Measurements from ENCODE around the gene LRRC59. TPM values are rescaled to one million over a fixed set of nuclear protein-coding genes. Genes with fewer than 3 reads are reported as not detected.
A peak's percentile ranks its signal among the peaks of the same experiment; 100 is the strongest.

Gene LRRC59
- total RNA-seq, 1 donor from 2014 or later: 185 TPM

GRCh38 chr17:50396261-50397110 lies 837 bp downstream of the LRRC59 start:
- Mint-ChIP-seq H3K27me3 (ENCODE audit: low read depth, unreplicated experiment) (no peaks in the 10 kb centered on the region), H3K9me3 (ENCODE audit: unreplicated experiment) (no peaks in the 10 kb centered on the region), H3K4me3 (ENCODE audit: unreplicated experiment) (peak overlapping the region; percentile 99), H3K27ac (ENCODE audit: unreplicated experiment) (peak overlapping the region; percentile 92), H3K4me1 (ENCODE audit: low read depth, unreplicated experiment) (peaks cover 10% of the 10 kb centered on the region), H3K36me3 (ENCODE audit: low read depth, unreplicated experiment) (peaks cover 12% of the 10 kb centered on the region)
- H3K36me3 ChIP-seq (ENCODE audit: insufficient read depth, low read length): peaks cover 33% of the 10 kb centered on the region
- DNase-seq (ENCODE audit: low read depth) (peak; percentile 56), FAIRE-seq (no peak)
- H3K4me2 ChIP-seq (ENCODE audit: low read length): peak overlapping the region; percentile 98
- H4K20me1 ChIP-seq (ENCODE audit: insufficient read depth, low read length): peaks cover 55% of the 10 kb centered on the region
- peaks cover 59% of the 10 kb centered on the region for H3K79me2 ChIP-seq (ENCODE audit: insufficient read depth, low read length)
- H3K9me3 ChIP-seq (ENCODE audit: insufficient read depth, low read depth, low read length): no peaks in the 10 kb centered on the region
- H2AFZ ChIP-seq (ENCODE audit: low read depth, low read length): no peak overlapping the region
- TF ChIP-seq, protein P1, sequence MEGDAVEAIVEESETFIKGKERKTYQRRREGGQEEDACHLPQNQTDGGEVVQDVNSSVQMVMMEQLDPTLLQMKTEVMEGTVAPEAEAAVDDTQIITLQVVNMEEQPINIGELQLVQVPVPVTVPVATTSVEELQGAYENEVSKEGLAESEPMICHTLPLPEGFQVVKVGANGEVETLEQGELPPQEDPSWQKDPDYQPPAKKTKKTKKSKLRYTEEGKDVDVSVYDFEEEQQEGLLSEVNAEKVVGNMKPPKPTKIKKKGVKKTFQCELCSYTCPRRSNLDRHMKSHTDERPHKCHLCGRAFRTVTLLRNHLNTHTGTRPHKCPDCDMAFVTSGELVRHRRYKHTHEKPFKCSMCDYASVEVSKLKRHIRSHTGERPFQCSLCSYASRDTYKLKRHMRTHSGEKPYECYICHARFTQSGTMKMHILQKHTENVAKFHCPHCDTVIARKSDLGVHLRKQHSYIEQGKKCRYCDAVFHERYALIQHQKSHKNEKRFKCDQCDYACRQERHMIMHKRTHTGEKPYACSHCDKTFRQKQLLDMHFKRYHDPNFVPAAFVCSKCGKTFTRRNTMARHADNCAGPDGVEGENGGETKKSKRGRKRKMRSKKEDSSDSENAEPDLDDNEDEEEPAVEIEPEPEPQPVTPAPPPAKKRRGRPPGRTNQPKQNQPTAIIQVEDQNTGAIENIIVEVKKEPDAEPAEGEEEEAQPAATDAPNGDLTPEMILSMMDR (IDR thresholded peaks at IDR 0.05; ENCODE audit: insufficient read depth, low read depth, low read length): no peak
- no peak for TF ChIP-seq EZH2 (IDR thresholded peaks at IDR 0.05; ENCODE audit: insufficient read depth, low read length)
- peak overlapping the region; percentile 99 for H3K4me3 ChIP-seq (ENCODE audit: insufficient read depth, low read depth, low read length)
- H3K4me1 ChIP-seq (ENCODE audit: insufficient read depth, low read length): peaks cover 18% of the 10 kb centered on the region
- H3K27me3 ChIP-seq (ENCODE audit: insufficient read depth, low read length): no peaks in the 10 kb centered on the region
- peak overlapping the region; percentile 99 for H3K9ac ChIP-seq (ENCODE audit: low read length)
- H3K27ac ChIP-seq (ENCODE audit: low read depth, low read length): peak overlapping the region; percentile 97

DNA sequence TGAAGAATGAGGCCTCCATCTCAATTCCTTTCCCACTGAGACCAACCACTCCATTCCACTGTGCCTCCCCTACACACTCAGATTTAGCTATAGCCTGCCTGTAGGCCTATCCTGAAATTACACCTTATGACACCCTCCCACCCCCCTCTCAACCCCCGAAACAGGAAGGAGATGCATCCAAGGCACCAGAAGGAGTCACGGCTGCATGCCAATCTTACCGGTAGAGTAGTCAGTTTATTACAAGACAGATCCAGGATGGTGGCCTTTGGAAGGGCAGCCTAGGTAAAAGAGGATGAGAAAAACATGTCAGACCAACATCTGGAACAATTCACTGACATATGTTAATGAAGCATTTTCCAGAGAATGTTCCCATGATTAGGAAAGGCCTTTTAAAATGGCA lies 2.6 kb downstream of the LRRC59 start:
- H3K36me3 ChIP-seq (ENCODE audit: insufficient read depth, low read length): peaks cover 49% of the 10 kb centered on the region
- peak overlapping the region; percentile 99 for H3K4me3 Mint-ChIP-seq (ENCODE audit: unreplicated experiment)
- peak overlapping the region; percentile 99 for H3K4me3 ChIP-seq (ENCODE audit: insufficient read depth, low read depth, low read length)
- no peak overlapping the region for H2AFZ ChIP-seq (ENCODE audit: low read depth, low read length)
- H3K79me2 ChIP-seq (ENCODE audit: insufficient read depth, low read length): peaks cover 73% of the 10 kb centered on the region
- H3K4me1 Mint-ChIP-seq (ENCODE audit: low read depth, unreplicated experiment): peaks cover 10% of the 10 kb centered on the region
- H3K9me3 Mint-ChIP-seq (ENCODE audit: unreplicated experiment): no peaks in the 10 kb centered on the region
- H3K4me2 ChIP-seq (ENCODE audit: low read length): peak overlapping the region; percentile 98
- no peak overlapping the region for H3K27ac Mint-ChIP-seq (ENCODE audit: unreplicated experiment)
- peaks cover 19% of the 10 kb centered on the region for H3K4me1 ChIP-seq (ENCODE audit: insufficient read depth, low read length)
- no peak overlapping the region for H3K27ac ChIP-seq (ENCODE audit: low read depth, low read length)
- no peaks in the 10 kb centered on the region for H3K9me3 ChIP-seq (ENCODE audit: insufficient read depth, low read depth, low read length)
- peaks cover 72% of the 10 kb centered on the region for H4K20me1 ChIP-seq (ENCODE audit: insufficient read depth, low read length)
- no peaks in the 10 kb centered on the region for H3K27me3 Mint-ChIP-seq (ENCODE audit: low read depth, unreplicated experiment)
- no peak for DNase-seq (ENCODE audit: low read depth)
- H3K36me3 Mint-ChIP-seq (ENCODE audit: low read depth, unreplicated experiment): peaks cover 18% of the 10 kb centered on the region
- FAIRE-seq: no peak
- H3K9ac ChIP-seq (ENCODE audit: low read length): peak overlapping the region; percentile 99
- TF ChIP-seq EZH2 (IDR thresholded peaks at IDR 0.05; ENCODE audit: insufficient read depth, low read length): no peak
- TF ChIP-seq, protein P1 (IDR thresholded peaks at IDR 0.05; ENCODE audit: insufficient read depth, low read depth, low read length): no peak
- H3K27me3 ChIP-seq (ENCODE audit: insufficient read depth, low read length): no peaks in the 10 kb centered on the region

- Histone ChIP-seq H2AFZ (ENCODE audit: low read depth, low read length) (no peak overlapping the region), H3K4me3 (ENCODE audit: insufficient read depth, low read depth, low read length) (no peak overlapping the region), H3K27me3 (ENCODE audit: insufficient read depth, low read length) (no peaks in the 10 kb centered on the region), H3K36me3 (ENCODE audit: insufficient read depth, low read length) (peaks cover 59% of the 10 kb centered on the region), H3K9me3 (ENCODE audit: insufficient read depth, low read depth, low read length) (no peaks in the 10 kb centered on the region), H3K9ac (ENCODE audit: low read length) (no peak overlapping the region), H4K20me1 (ENCODE audit: insufficient read depth, low read length) (peaks cover 82% of the 10 kb centered on the region), H3K79me2 (ENCODE audit: insufficient read depth, low read length) (peaks cover 84% of the 10 kb centered on the region), H3K27ac (ENCODE audit: low read depth, low read length) (no peak overlapping the region), H3K4me1 (ENCODE audit: insufficient read depth, low read length) (peaks cover 19% of the 10 kb centered on the region), H3K4me2 (ENCODE audit: low read length) (peak overlapping the region; percentile 98)
- FAIRE-seq (no peak), DNase-seq (ENCODE audit: low read depth) (no peak)
- Mint-ChIP-seq H3K27ac (ENCODE audit: unreplicated experiment) (no peak overlapping the region), H3K36me3 (ENCODE audit: low read depth, unreplicated experiment) (peaks cover 19% of the 10 kb centered on the region), H3K4me1 (ENCODE audit: low read depth, unreplicated experiment) (peaks cover 10% of the 10 kb centered on the region), H3K4me3 (ENCODE audit: unreplicated experiment) (peak overlapping the region; percentile 71), H3K27me3 (ENCODE audit: low read depth, unreplicated experiment) (no peaks in the 10 kb centered on the region), H3K9me3 (ENCODE audit: unreplicated experiment) (no peaks in the 10 kb centered on the region)
- no peak for TF ChIP-seq EZH2 (IDR thresholded peaks at IDR 0.05; ENCODE audit: insufficient read depth, low read length)
- TF ChIP-seq, protein P1 (IDR thresholded peaks at IDR 0.05; ENCODE audit: insufficient read depth, low read depth, low read length): no peak
Measured at GRCh38 chr17:50393700-50394099, 3.6 kb downstream of the LRRC59 start.
